ENCODE measurements around the gene ZNF565. TPM values are rescaled to one million over a fixed set of nuclear protein-coding genes. Genes with fewer than 3 reads are reported as not detected.
A peak's percentile ranks its signal among the peaks of the same experiment; 100 is the strongest.

Gene ZNF565
- total and polyA plus RNA-seq, 5 donors from 2014 or later: 1.0 to 5.7 (median 2.8) TPM

DNA sequence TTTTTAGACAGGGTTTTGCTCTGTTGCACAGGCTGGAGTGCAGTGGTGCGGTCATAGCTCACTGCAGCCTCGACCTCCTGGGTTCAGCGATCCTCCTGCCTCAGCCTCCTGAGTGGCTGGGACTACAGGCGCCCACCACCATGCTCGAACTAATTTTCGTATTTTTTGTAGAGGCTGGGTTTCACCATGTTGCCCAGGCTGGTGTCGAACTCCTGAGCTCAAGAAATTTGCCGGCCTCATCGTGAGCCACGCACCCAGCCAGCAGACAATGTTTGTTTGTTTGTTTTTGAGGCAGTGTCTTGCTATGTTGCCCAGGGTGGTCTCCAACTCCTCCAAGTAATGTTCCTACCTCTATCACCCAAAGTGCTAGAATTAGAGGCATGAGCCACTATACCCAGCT lies 61.3 kb downstream of the ZNF565 start:
- Mint-ChIP-seq H3K27ac (no peak overlapping the region), H3K4me3 (no peak overlapping the region), H3K4me1 (peaks cover 0 to 9% (median 5%) of the 10 kb centered on the region in 4 donors), H3K36me3 (peaks cover 24% of the 10 kb centered on the region), H3K27me3 (no peaks in the 10 kb centered on the region), H3K9me3 (no peaks in the 10 kb centered on the region)
- H3K27me3 ChIP-seq (ENCODE audit: control insufficient read depth, insufficient read depth, low read length): no peaks in the 10 kb centered on the region
- peaks cover 23% of the 10 kb centered on the region for H3K36me3 ChIP-seq (ENCODE audit: control insufficient read depth, insufficient read depth, low read length)
- H3K4me3 ChIP-seq (ENCODE audit: low read depth, low read length): no peak overlapping the region
- no peak overlapping the region for H3K27ac ChIP-seq (ENCODE audit: insufficient read depth, low read length, poor library complexity, severe bottlenecking)
- H3K4me1 ChIP-seq (ENCODE audit: control insufficient read depth, insufficient read depth, low read length, poor library complexity, severe bottlenecking): no peaks in the 10 kb centered on the region
- ATAC-seq (ENCODE audit: low read depth in 2 of 2) (no peak), DNase-seq (no peak)
- H3K9me3 ChIP-seq (ENCODE audit: control insufficient read depth in 2 of 2, low read length in 2 of 2): no peaks in the 10 kb centered on the region

DNA sequence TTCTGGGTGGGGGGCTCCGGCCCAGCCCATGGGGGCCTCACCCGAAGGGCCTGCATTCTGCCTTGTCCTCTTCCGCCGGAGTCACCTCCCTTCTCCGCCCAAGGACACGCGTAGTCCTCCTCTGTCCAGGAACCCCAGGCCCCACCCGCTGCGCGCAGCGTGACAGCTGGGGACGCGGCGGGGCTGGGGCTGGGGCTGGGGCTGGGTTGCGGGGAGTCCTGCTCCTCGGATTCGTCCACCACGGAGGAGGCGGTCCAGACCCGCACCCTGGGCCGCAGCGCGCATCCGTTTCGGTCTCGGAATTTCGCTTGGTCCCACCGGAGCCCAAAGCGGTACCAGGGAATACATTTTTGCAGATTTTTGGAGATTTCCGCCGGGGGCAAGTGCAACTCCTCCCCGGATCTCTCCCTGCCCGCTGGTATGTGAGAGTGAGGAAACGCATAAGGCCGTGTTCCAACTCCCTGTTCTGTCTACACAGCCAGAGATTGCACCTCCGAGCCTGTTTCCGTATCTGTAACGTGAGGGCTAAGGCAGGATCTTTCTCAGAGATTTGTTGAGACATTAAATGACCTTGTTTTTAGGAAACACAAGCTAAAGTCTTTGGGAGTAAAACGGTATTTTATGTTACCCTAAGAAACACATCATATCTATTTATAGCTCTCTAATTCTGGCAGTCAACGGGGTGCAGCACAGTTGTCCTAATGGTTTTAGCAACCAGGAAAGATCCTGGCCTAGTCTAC lies 61.9 kb downstream of the ZNF565 start, which contains the start of gene COX7A1:
Gene COX7A1 (minus strand): TSS at position 96 of the 740 bp plus-strand sequence. CDS start 40 bp downstream, at position 56.
- Histone ChIP-seq H3K36me3 (ENCODE audit: control insufficient read depth, insufficient read depth, low read length) (peaks cover 29% of the 10 kb centered on the region), H3K4me3 (ENCODE audit: low read depth, low read length) (no peak within 1 kb of the TSS), H3K4me1 (ENCODE audit: control insufficient read depth, insufficient read depth, low read length, poor library complexity, severe bottlenecking) (no peaks in the 10 kb centered on the region), H3K27ac (ENCODE audit: insufficient read depth, low read length, poor library complexity, severe bottlenecking) (no peak within 1 kb of the TSS), H3K9me3 (ENCODE audit: control insufficient read depth in 2 of 2, low read length in 2 of 2) (no peaks in the 10 kb centered on the region), H3K27me3 (ENCODE audit: control insufficient read depth, insufficient read depth, low read length) (no peaks in the 10 kb centered on the region)
- Mint-ChIP-seq H3K27ac (no peak within 1 kb of the TSS), H3K9me3 (no peaks in the 10 kb centered on the region), H3K36me3 (peaks cover 24% of the 10 kb centered on the region), H3K4me1 (peaks cover 0 to 9% (median 4%) of the 10 kb centered on the region in 4 donors), H3K4me3 (peak within 1 kb of the TSS in 1 of 4 donors; percentile 38), H3K27me3 (no peaks in the 10 kb centered on the region)
- no peak for ATAC-seq (ENCODE audit: low read depth in 2 of 2)
- DNase-seq: no peak

DNA sequence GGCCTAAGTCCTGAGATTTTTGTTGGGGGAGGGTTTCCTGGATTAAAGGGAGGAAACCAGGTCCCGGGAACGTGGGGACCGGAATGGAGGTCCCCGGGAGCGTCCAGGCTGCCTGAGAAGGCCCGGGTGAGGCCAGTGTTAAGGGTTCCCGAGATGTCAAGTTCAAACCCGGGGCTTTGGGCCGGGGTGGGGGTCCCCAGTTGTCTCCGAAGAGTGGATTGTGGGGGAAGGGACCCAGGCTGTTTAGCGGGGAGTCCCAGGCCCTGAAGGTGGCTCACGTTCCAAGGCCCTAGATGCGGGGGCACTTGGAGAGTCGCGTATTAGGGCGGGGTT lies 62.5 kb downstream of the ZNF565 start:
- H3K4me1 Mint-ChIP-seq: peaks cover 0 to 9% (median 4%) of the 10 kb centered on the region in 4 donors

DNA sequence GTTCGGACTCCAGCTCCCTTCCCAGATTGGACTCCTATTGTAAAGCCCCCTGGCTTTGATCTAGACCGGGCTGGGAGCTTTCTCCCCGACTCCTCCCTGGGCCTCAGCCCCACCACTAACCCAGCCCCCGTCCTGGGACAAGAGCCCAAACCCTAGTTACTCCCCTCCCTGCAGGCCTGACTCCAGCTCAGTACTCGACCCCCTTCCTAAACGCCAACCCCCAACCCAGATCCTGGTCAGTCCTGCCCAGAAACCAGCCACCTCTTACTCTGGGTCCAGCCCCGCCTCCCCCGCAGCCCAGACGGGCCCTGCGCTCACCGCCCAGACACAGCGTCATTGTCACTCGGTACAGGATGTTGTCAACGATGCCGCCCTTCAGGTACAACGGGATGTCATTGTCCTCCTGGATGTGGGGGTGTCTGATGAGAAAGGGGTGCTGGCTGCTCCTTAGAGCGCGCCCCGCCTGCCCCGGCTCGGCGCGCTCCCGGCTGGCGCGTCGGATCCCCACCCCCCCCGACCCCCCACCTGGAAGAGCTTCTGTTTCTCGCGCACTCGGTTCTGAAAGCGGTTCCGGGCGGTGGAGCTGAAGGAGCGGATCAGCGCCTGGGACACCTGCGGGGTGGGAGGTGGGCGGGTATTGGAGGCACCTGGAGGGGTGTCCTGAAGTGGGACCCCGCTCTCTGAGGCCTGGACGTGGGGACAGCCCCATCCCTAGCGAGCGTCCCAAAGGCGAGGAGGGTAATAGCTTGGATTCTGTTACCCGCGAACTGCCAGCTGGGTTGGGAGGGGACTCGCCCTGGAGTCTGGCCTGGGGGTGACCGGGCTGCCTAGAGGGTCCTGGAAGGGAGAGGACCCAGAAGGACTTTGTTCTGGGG lies 63.1 kb downstream of the ZNF565 start:
- Histone ChIP-seq H3K9me3 (ENCODE audit: control insufficient read depth in 2 of 2, low read length in 2 of 2) (no peaks in the 10 kb centered on the region), H3K36me3 (ENCODE audit: control insufficient read depth, insufficient read depth, low read length) (peaks cover 37% of the 10 kb centered on the region), H3K4me1 (ENCODE audit: control insufficient read depth, insufficient read depth, low read length, poor library complexity, severe bottlenecking) (no peaks in the 10 kb centered on the region), H3K4me3 (ENCODE audit: low read depth, low read length) (no peak overlapping the region), H3K27me3 (ENCODE audit: control insufficient read depth, insufficient read depth, low read length) (no peaks in the 10 kb centered on the region), H3K27ac (ENCODE audit: insufficient read depth, low read length, poor library complexity, severe bottlenecking) (no peak overlapping the region)
- Mint-ChIP-seq H3K36me3 (peaks cover 31% of the 10 kb centered on the region), H3K4me3 (peak overlapping the region in 1 of 4 donors; percentile 38), H3K27me3 (no peaks in the 10 kb centered on the region), H3K4me1 (peaks cover 0 to 9% (median 5%) of the 10 kb centered on the region in 4 donors), H3K9me3 (no peaks in the 10 kb centered on the region), H3K27ac (no peak overlapping the region)
- ATAC-seq (ENCODE audit: low read depth in 2 of 2) (no peak), DNase-seq (no peak)

More for the DNA sequence above, 62.5 kb downstream of the ZNF565 start:
- peaks cover 27% of the 10 kb centered on the region for H3K36me3 Mint-ChIP-seq
- H3K9me3 ChIP-seq (ENCODE audit: control insufficient read depth in 2 of 2, low read length in 2 of 2): no peaks in the 10 kb centered on the region
- no peaks in the 10 kb centered on the region for H3K27me3 ChIP-seq (ENCODE audit: control insufficient read depth, insufficient read depth, low read length)
- no peaks in the 10 kb centered on the region for H3K9me3 Mint-ChIP-seq
- DNase-seq: no peak
- H3K4me3 ChIP-seq (ENCODE audit: low read depth, low read length): no peak overlapping the region
- no peak for ATAC-seq (ENCODE audit: low read depth in 2 of 2)
- H3K4me1 ChIP-seq (ENCODE audit: control insufficient read depth, insufficient read depth, low read length, poor library complexity, severe bottlenecking): no peaks in the 10 kb centered on the region
- no peak overlapping the region for H3K27ac ChIP-seq (ENCODE audit: insufficient read depth, low read length, poor library complexity, severe bottlenecking)
- no peaks in the 10 kb centered on the region for H3K27me3 Mint-ChIP-seq
- H3K27ac Mint-ChIP-seq: no peak overlapping the region
- peaks cover 31% of the 10 kb centered on the region for H3K36me3 ChIP-seq (ENCODE audit: control insufficient read depth, insufficient read depth, low read length)
- no peak overlapping the region for H3K4me3 Mint-ChIP-seq

DNA sequence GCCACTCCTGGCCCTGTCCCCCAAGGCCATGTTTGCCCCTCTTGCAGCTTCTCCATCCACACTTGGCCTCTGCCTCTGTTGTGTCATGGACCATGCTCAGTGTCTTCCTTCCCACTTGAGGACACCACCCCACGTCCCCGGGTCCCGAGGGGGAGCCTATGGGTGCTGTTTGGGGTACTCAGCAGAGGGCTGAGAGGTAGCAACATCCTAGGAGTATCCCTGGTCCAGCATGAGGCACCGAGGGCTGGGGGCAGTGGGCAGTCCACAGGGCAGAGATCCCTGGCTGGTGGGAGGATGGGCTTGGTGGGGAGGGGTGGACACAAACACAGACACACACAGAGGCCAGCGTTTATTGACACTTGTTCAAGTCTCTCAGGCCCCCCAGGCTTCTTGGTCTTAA lies 63.9 kb downstream of the ZNF565 start:
- DNase-seq (no peak), ATAC-seq (ENCODE audit: low read depth in 2 of 2) (no peak)
- H3K27me3 ChIP-seq (ENCODE audit: control insufficient read depth, insufficient read depth, low read length): no peaks in the 10 kb centered on the region
- H3K9me3 ChIP-seq (ENCODE audit: control insufficient read depth in 2 of 2, low read length in 2 of 2): no peaks in the 10 kb centered on the region
- Mint-ChIP-seq H3K36me3 (peaks cover 35% of the 10 kb centered on the region), H3K27me3 (no peaks in the 10 kb centered on the region), H3K27ac (peak overlapping the region in 1 of 3 donors; percentile 40), H3K4me1 (peaks cover 0 to 6% (median 5%) of the 10 kb centered on the region in 4 donors), H3K9me3 (no peaks in the 10 kb centered on the region), H3K4me3 (no peak overlapping the region)
- no peak overlapping the region for H3K4me3 ChIP-seq (ENCODE audit: low read depth, low read length)
- H3K27ac ChIP-seq (ENCODE audit: insufficient read depth, low read length, poor library complexity, severe bottlenecking): no peak overlapping the region
- peaks cover 45% of the 10 kb centered on the region for H3K36me3 ChIP-seq (ENCODE audit: control insufficient read depth, insufficient read depth, low read length)
- no peaks in the 10 kb centered on the region for H3K4me1 ChIP-seq (ENCODE audit: control insufficient read depth, insufficient read depth, low read length, poor library complexity, severe bottlenecking)

DNA sequence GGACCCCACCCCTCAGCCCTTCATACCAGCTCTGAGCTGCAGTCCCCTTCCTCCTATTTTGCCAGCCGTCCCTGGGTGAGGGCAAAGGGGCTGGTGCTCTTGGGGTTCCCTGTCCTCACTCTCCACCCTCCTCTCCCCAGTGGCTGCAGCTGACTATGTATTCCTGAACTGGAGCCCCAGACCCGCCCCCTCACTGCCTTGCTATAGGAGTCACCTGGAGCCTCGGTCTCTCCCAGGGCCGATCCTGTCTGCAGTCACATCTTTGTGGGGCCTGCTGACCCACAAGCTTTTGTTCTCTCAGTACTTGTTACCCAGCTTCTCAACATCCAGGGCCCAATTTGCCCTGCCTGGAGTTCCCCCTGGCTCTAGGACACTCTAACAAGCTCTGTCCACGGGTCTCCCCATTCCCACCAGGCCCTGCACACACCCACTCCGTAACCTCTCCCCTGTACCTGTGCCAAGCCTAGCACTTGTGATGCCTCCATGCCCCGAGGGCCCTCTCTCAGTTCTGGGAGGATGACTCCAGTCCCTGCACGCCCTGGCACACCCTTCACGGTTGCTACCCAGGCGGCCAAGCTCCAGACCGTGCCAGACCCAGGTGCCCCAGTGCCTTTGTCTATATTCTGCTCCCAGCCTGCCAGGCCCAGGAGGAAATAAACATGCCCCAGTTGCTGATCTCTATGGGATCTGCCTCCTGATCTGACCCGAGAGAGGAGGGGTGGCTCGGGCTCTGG lies 64.6 kb downstream of the ZNF565 start:
- no peaks in the 10 kb centered on the region for H3K27me3 Mint-ChIP-seq
- no peak for ATAC-seq (ENCODE audit: low read depth in 2 of 2)
- H3K4me3 Mint-ChIP-seq: no peak overlapping the region

DNA sequence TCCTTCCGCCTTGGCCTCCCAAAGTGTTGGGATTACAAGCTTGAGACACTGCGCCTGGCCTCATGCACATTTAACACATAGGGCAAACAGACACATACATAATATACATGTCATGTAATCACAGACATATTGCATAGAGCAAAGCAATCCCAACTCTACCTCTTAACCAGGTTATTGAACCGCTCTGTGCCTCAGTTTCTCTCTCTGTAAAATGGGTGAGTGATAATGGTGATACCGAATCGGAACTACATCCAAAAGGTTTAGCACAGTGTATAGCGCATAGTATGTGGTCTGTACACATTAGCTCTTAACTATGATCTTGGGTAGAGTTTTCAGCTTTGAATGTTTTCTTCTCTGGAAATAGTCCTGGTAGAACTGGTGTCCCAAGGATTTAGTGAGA lies 69.8 kb downstream of the ZNF565 start:
- Mint-ChIP-seq H3K27me3 (no peaks in the 10 kb centered on the region), H3K36me3 (peaks cover 45% of the 10 kb centered on the region), H3K9me3 (peaks cover 0 to 4% (median 0%) of the 10 kb centered on the region in 7 donors), H3K4me1 (peaks cover 8 to 19% (median 14%) of the 10 kb centered on the region in 4 donors), H3K27ac (no peak overlapping the region), H3K4me3 (no peak overlapping the region)
- no peak overlapping the region for H3K4me3 ChIP-seq (ENCODE audit: low read depth, low read length)
- H3K9me3 ChIP-seq (ENCODE audit: control insufficient read depth in 2 of 2, low read length in 2 of 2): no peaks in the 10 kb centered on the region
- peaks cover 55% of the 10 kb centered on the region for H3K36me3 ChIP-seq (ENCODE audit: control insufficient read depth, insufficient read depth, low read length)
- DNase-seq (no peak), ATAC-seq (ENCODE audit: low read depth in 2 of 2) (no peak)
- peaks cover 13% of the 10 kb centered on the region for H3K4me1 ChIP-seq (ENCODE audit: control insufficient read depth, insufficient read depth, low read length, poor library complexity, severe bottlenecking)
- H3K27me3 ChIP-seq (ENCODE audit: control insufficient read depth, insufficient read depth, low read length): no peaks in the 10 kb centered on the region
- H3K27ac ChIP-seq (ENCODE audit: insufficient read depth, low read length, poor library complexity, severe bottlenecking): no peak overlapping the region

More for the DNA sequence above, 64.6 kb downstream of the ZNF565 start:
- Histone ChIP-seq H3K4me1 (ENCODE audit: control insufficient read depth, insufficient read depth, low read length, poor library complexity, severe bottlenecking) (no peaks in the 10 kb centered on the region), H3K4me3 (ENCODE audit: low read depth, low read length) (no peak overlapping the region), H3K27ac (ENCODE audit: insufficient read depth, low read length, poor library complexity, severe bottlenecking) (no peak overlapping the region), H3K36me3 (ENCODE audit: control insufficient read depth, insufficient read depth, low read length) (peaks cover 51% of the 10 kb centered on the region), H3K9me3 (ENCODE audit: control insufficient read depth in 2 of 2, low read length in 2 of 2) (no peaks in the 10 kb centered on the region), H3K27me3 (ENCODE audit: control insufficient read depth, insufficient read depth, low read length) (no peaks in the 10 kb centered on the region)
- Mint-ChIP-seq H3K36me3 (peaks cover 39% of the 10 kb centered on the region), H3K9me3 (peaks cover 0 to under 1% (median 0%) of the 10 kb centered on the region in 7 donors), H3K27ac (peak overlapping the region; percentile 20 to 70 (median 38)), H3K4me1 (peaks cover 0 to 6% (median 5%) of the 10 kb centered on the region in 4 donors)
- DNase-seq: no peak
